Measurements from ENCODE around the gene STK36.

The STK36 gene, protein sequence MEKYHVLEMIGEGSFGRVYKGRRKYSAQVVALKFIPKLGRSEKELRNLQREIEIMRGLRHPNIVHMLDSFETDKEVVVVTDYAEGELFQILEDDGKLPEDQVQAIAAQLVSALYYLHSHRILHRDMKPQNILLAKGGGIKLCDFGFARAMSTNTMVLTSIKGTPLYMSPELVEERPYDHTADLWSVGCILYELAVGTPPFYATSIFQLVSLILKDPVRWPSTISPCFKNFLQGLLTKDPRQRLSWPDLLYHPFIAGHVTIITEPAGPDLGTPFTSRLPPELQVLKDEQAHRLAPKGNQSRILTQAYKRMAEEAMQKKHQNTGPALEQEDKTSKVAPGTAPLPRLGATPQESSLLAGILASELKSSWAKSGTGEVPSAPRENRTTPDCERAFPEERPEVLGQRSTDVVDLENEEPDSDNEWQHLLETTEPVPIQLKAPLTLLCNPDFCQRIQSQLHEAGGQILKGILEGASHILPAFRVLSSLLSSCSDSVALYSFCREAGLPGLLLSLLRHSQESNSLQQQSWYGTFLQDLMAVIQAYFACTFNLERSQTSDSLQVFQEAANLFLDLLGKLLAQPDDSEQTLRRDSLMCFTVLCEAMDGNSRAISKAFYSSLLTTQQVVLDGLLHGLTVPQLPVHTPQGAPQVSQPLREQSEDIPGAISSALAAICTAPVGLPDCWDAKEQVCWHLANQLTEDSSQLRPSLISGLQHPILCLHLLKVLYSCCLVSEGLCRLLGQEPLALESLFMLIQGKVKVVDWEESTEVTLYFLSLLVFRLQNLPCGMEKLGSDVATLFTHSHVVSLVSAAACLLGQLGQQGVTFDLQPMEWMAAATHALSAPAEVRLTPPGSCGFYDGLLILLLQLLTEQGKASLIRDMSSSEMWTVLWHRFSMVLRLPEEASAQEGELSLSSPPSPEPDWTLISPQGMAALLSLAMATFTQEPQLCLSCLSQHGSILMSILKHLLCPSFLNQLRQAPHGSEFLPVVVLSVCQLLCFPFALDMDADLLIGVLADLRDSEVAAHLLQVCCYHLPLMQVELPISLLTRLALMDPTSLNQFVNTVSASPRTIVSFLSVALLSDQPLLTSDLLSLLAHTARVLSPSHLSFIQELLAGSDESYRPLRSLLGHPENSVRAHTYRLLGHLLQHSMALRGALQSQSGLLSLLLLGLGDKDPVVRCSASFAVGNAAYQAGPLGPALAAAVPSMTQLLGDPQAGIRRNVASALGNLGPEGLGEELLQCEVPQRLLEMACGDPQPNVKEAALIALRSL (N-terminal part only)

DNA sequence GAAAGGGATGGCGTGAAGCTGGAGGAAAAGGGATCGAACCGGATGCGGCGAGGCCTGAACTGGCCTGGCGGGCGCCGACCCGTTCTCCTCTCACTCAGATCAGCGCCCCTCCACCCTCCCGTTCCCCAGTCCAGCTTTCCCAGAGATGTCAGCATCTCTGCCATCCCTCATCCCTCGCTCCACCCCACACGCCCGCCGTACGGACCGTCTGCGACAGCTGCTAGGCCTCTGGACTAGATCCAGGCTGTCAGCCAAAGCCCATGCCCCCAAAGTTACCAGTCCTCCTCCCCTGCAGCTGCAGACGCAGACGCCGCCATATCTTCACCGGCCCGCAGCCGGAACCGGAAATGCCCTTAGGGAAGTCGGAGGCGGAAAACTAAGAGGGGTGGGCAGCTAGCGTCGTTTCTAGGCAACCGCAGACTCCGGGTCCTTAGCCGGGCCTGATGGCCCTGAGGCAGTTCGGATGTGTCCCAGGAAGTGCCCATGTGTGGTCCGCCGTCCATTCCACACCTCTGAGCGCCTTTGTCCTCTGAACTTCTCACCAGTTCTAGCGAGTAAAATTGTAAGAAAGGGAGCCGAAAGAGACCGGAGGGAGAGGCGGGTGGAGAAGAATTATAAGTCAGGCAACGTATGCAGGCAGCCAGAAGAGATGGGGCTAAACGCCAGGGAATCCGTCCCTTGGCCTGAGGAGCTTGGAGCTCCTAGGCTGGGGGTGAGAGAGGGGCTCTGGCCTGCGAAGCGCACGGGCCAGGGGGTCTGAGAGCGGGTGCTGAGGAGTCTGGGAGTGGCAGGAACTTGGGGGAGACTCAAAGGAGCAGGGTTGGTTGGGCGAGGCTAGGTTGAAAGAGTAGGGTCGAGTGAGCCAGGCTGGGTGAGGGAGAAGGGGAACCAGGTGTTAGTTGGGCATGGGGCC is at the start of gene STK36, which contains the start of gene RNF25:
Gene STK36 (plus strand): TSS at position 433 of the 913 bp plus-strand sequence. CDS start 744 bp downstream, outside the sequence.
Gene RNF25 (minus strand): TSS at position 349 of the 913 bp plus-strand sequence. CDS start 32 bp downstream, at position 317.
- DNase-seq: peak; percentile 90

DNA sequence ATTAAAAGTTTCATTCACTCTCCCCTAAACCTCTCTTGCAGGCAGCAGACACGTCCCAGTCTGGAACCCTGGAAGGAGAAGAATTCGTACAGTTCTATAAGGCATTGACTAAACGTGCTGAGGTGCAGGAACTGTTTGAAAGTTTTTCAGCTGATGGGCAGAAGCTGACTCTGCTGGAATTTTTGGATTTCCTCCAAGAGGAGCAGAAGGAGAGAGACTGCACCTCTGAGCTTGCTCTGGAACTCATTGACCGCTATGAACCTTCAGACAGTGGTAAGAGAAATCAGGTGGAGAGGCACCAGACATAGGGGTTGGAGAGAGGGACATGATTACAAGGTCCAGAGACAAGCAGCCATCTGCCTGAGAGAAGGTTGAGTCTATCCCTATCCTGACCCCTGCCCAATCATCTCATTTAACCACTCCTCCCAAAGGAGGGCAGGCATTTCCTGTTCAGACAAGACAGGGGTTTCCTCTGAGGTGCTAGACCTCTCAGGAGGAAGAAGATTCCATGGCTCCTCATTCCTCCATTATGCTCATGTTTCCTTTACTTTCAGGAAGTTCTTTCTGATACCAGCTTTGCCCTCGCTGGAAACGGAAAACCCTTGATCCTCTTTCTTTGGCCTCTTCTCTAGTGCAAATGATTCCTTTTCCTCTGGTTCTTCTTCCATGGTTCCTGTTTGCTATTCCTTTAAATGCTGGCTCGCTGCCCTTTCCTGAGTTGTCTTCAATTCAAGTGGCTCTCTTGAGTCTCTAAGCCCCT is 49.1 kb upstream of the STK36 start:
- DNase-seq: no peak

DNA sequence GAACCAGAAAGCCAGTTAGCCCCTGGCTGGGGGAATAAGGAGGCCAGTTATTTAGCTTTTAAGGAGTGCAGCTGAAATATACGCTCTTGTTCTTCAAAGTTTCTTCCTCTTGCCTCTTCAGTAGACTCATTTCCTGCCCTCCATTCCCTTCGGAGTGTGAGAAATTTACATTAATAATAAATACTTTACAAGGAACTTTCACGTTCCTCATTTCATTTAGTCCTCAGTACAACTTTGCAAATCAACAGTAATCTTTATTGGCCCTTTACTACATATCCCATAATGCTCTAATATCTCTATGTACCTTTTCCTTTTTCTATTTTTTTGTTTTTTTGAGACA is 48.5 kb upstream of the STK36 start:
- no peak for DNase-seq

DNA sequence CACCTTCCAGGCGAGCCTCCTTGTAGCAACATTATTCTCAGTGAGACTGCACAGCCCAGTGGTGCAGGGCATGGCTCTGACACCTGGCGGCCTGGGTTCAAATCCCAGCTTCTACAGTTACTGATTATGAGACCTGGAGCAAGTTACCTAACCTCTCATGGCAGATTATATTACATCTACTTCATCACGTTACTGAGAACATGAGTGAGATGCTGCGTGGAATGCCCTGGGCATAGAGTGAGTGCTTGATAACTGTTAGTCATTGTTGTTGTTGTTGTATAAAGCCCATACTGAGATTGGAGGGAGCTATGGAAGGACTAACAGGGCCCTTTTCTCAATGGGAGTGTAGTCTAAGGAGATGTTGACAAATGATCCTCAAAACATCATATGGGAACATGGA is 45.5 kb upstream of the STK36 start:
- no peak for DNase-seq

DNA sequence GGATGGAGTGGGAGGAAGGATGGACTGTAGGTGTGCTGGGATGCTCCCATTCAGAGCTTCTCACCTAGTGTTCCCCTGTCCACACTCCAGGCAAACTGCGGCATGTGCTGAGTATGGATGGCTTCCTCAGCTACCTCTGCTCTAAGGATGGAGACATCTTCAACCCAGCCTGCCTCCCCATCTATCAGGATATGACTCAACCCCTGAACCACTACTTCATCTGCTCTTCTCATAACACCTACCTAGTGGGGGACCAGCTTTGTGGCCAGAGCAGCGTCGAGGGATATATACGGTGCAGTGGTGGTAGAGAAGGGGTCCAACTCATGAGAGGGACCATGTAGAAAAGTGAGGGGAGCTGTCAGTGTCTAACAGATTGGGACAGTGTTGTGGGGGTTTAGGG is 43.9 kb upstream of the STK36 start:
- DNase-seq: no peak

DNA sequence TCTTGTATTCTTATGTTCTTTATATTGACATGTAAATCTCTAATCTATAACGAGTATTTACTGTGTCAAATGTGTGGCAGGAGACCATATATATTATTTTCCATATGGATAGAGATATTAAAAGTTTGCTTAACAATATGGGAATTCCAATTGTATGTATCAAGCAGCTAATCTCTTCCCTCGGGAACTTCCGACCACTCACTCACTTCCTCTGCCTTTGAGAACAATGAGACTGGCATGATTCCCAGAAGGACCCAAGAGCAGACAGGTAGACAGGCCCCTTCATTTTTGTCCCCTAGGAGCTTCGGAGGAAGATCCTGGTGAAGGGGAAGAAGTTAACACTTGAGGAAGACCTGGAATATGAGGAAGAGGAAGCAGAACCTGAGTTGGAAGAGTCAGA is 40.0 kb upstream of the STK36 start:
- DNase-seq: no peak

DNA sequence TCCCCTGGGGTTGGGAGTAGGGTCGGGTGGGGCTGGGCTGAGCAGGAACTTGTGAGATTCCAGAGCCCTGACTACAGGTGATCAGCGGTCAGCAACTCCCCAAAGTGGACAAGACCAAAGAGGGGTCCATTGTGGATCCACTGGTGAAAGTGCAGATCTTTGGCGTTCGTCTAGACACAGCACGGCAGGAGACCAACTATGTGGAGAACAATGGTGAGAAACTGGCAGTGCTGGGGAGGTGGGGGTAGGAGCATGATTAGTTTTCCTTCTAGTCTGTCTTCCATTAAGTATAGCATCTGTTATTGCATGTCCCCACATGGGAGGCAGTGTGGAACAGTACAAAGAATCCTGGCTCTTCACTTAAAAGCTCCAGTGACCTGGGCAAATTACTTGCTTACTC is 36.2 kb upstream of the STK36 start:
- DNase-seq: no peak

DNA sequence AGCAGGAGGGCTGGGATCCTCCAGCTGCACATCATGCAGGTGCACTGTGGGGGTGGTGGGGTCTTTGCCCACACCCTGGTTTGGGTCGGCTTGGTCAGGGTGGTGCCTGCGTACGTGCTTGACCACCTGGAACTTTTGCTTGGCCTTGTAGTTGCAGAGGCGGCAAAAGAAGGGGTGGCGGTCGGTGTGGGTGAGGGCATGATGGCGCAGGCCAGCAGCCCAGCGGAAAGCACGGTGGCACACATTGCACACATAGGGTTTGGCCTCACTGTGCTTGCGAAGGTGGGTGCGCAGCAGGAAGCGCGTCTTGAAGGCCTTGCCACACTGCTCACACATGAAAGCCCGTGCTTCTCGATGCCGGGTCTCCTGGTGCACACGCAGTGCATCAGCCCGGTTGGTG is 33.5 kb upstream of the STK36 start:
- DNase-seq: no peak

DNA sequence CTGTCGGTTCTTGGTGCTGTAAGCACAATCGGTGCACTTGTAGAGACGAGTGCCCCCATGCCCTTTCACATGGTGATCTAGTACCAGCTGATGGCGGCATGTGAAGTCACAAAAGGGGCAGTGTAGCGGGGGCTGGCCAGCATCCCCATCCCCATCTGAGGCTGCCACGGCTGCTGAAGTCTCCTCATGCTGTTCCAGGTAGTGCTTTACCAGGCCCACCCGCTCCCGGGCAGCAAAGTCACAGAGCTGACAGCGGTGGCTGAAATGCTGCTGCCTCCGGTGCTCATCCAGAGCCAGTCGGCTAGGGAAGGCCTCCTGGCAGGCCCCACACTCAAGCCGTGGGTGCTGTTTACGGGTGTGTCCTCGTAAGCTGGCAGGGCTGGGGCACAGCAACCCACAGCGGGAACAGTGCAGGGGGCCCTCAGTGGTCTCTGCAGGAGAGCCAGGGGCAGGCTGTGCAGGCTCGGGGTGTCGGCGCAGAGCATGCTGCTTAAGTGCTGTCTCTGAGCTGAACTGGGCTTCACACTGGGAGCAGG is 29.7 kb upstream of the STK36 start:
- DNase-seq: no peak

DNA sequence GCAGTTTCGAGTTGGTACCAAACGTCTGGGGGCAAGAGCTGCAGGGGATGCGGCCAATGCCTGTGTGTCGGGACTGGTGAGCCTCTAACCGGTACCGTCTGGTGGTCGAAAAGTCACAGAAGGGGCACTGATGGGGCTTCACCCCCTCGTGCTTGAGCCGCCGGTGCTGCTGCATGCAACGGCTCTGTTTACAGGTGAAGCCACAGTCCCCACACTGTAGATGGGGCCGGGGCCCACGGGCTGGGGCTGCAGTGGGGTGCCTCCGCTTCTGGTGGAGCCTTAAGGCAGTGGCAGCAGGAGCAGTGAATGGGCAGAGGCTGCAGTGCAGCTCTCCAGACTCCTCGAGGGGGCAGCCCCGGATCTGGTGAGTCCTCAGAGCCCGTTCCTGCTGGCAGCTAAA is 29.1 kb upstream of the STK36 start:
- DNase-seq: no peak

DNA sequence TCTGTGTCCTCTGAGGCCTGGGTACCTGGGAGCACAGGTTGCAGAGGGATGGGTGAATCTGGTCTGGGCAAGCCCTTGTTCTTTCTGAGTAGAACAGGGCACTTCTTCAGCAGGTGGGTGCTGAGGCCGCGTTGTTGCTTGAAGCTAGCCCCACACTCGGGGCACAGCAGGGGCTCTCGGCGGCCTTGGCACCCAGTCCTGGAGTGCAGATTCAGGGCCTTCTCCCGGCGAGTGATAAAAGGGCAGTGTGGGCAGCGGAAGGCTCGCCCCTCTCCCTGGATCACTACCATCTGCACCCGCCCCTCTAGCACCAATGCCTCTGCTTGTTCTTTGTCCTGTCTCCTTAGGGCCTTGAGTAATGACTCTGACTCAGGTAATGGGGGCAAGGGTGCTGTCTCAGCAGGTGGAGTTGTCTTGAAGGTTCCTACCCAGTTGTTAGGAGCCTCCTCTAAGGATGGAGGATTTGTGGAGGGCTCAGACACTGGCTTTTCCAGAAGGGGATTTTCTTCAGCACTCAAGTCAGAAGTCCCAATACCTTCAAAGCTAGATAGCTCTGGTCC is 28.1 kb upstream of the STK36 start:
- DNase-seq: no peak

DNA sequence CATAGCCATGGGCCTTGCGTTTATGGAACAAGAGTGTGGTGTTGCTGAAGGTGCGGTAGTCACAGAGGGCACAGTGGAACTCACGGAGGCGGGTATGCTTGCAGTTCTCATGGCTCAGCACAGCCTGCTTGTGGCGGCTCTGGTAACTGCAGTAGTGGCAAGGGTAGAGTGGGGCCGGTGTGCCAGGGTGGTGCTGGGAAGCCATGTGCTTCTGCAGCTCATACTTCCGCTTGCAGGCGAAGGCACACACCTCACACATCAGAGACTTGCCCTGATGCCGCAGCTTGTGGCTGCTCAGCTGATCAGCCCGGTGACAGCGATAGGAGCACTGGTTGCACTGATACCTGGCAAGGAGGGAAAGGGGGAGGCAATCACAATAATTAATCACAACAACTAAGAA is 27.2 kb upstream of the STK36 start:
- no peak for DNase-seq

DNA sequence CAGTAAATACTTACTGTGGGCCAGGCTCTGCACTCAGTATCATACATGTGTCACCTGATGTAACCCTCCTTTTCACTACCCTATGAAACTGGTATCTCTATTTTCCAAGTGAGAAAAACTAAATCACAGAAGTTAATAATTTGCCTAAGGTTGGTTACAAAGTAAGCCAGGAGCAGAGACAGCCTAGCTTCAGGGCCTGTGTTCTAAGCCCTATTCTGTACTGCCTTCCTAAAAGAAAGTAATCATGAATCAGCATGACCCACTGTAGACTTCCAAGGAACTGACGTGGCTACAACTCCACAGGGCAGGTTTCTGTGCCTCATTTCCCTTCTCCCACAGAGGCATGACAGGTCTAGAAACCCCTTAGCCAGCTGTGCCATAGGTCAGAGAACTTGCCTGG is 26.8 kb upstream of the STK36 start:
- DNase-seq: no peak

DNA sequence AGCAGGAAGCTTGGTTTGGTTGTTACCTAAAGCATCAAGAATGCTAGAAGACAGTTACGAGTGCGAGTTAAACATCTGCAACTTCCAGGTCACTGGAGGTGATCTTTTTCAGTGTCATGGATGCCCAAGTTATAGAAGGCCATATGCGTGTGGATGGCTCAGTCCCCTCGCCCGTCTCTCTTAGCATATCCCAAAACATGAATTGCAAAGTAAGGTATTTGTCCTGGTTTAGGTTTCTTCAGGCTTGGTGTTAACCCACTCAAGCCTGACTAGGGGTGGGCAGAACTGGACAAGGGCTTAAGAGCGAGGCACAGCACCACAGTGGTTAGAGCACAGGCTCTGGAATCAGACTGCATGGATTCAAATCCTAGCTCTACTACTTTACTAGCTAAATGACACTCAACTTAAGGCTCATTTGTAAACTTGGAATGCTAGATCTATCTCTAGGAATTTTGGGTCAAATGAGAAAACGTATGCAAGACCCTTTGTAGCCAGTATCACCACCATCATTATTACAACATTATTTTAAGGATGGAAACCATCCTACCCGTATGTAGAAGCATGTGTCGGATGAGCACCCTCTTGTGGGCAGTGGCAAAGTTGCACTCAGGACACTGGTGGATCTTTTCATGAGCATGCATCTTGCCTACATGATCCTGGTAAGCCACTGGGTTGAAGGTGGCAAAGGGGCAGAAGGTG is 23.6 kb upstream of the STK36 start:
- peak; percentile 60 for DNase-seq

DNA sequence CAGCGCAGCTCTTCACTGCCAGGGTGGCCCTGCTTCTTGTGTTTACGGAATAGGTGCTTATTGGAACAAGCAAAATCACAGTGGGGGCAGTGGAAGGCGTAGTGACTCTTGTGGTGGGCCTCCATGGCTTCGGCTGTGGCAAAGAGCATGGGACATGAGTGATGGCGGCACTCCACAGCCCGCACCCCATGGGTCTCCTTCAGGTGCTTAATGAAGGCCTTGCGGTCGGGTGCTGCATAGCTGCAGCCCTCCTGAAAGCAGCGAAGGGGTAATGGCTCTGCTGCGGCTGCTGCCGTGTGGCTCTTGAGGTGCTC is 23.1 kb upstream of the STK36 start:
- DNase-seq: no peak

DNA sequence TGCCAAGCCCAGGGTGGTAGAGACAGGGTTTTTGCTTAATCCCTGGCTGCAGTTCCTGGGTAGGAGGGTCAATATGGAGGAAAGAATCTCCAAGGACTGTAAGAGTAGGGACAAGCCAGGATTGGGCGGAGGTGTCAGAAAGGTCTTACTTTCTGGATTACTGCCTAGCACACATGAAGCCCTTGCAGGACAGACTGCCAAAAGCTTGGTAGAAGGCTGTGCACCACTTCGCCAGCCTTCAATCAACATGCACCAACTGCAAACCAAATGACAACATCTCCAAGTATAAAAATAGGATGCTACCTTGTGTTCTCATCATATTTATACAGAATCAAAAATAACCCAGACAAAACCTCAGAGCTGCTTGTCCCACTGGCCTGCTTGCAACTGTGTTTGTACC is 16.1 kb upstream of the STK36 start:
- DNase-seq: no peak

DNA sequence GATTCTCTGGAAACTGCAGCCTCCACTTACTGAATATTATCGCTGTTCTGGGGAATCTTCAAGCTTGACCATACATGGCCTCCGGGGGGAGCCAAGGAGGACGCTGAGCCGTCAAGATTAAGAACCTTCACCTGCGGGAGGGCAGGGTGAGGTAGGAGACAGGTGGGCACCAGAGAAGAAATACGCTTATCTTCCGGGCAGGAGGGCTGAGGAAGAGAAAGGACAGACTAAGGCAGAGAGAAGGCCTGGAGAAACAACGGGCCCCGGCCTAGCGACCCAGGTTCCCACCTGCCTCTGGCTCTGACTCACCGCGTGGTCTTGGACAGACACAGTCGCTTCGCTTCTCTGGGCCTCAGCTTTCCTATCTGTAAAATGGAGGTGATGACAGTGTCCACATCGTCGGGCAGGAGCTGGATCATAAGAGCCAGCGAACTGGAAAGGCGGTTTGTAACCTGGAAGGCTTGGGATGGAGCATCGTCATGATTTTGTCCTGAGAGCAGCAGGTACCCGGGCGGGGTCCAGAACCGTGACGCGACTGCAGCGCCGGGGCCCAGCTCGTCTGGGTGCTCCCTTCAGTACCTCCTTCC is 13.1 kb upstream of the STK36 start:
- DNase-seq: peak; percentile 69

DNA sequence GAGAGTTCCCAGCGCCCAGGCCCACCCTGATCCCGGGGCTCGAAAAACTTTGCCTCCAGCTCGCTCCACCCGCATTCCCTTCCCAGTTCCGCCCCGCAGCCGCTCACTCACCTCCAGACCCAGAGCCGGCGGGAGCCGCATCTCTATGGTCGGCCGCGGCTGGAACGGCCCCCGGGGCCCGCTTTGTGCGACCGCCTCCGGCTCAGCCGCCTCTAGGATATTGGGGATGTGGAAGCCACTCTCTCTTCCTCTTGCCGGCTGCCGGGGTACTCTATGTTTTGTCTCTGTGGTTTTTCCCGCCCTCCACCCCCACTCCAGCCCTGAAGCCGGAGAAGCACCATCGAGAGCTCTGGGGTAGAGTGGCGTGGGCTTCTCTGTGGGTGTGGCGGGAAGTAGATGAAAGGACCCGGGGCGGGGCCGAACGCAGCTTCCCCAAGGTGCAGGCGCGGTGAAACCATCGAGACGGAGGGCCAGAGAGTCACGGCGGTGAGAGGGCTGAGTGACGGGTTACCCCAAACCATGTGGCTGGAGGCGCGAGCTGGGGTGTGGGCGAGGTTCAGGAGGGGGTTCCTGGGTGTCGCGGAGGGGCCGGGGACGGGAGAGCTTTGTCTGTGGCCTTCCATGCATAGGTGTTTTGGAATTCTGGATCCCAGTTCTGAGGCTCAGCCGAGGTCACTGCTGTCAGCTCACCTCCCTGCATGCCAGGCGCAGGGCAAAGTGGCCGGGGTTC is 12.5 kb upstream of the STK36 start, which contains the start of the genes BCS1L and ZNF142:
Gene BCS1L (plus strand): TSS at position 426 of the 730 bp plus-strand sequence. CDS start 1,305 bp downstream, outside the sequence.
Gene ZNF142 (minus strand): TSS at position 366 of the 730 bp plus-strand sequence. CDS start 3,194 bp downstream, outside the sequence.
- peak; percentile 98 for DNase-seq

DNA sequence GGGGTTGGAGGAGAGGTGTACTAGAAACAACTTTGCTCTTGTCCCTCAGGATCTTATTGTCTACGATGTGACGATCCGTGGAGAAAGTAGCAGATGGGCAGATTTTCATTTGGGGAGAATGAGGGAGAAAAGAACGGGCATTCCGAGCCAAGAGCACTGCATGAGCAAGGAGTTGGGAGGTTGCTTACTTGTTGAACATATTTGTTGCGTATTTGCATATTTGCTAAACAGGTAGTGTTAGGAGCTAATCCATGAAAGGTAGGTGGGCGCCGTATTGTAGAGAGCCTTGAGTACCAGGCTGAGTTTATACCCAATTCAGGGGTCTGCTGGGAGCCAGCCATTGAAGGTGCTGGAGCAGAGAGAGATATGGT is 11.9 kb upstream of the STK36 start:
- DNase-seq: no peak
